K562 (cell line): Measurements from ENCODE around the gene CPSF2. TPM values are rescaled to one million over a fixed set of nuclear protein-coding genes. Genes with fewer than 3 reads are reported as not detected.

ENCODE experiments used
- CHAMP1 ChIP-seq: fragments of 450-650 bp; IDR thresholded peaks from 2 replicates; pipeline ENCODE4 v1.6.1; 2016; ENCODE audit warnings: mild to moderate bottlenecking
- ILF3 ChIP-seq: fragments of 450-650 bp; IDR thresholded peaks from 2 replicates; pipeline ENCODE4 v1.6.1; 2018; ENCODE audit warnings: antibody characterized with exemption, mild to moderate bottlenecking, moderate library complexity, borderline replicate concordance
- NR2C2 ChIP-seq, 2 experiments: fragments of 200-800 bp in 1 of 2; sonication (Bioruptor generic) in 1 of 2; sonication (generic) in 1 of 2; formaldehyde crosslinking in 1 of 2; IDR thresholded peaks; 2 replicates each; pipeline versions ENCODE4 v1.6.1 to v1.8.0; 2016 to 2022; ENCODE audit warnings: mild to moderate bottlenecking in 1 of 2, missing compliant biosample characterization in 1 of 2, missing genetic modification characterization in 1 of 2, missing genetic modification reagents in 1 of 2
- NUFIP1 ChIP-seq: fragments of 450-650 bp; IDR thresholded peaks from 2 replicates; pipeline ENCODE4 v1.6.1; 2018; ENCODE audit not compliant: partially characterized antibody
- PKNOX1 ChIP-seq: fragments of 450-650 bp; IDR thresholded peaks from 2 replicates; pipeline ENCODE4 v1.6.1; 2016
- PTBP1 ChIP-seq: fragments of 200-400 bp; formaldehyde crosslinking; IDR thresholded peaks from 2 replicates; pipeline ENCODE4 v1.6.1; 2017; ENCODE audit warnings: low read depth, low read length
- TAF7 ChIP-seq: fragments of 450-650 bp; IDR thresholded peaks from 2 replicates; pipeline ENCODE4 v1.6.1; 2016; ENCODE audit warnings: missing genetic modification characterization, missing compliant biosample characterization
- YY1 ChIP-seq, 3 experiments: IDR thresholded peaks; 2 replicates each; pipeline ENCODE4 v1.6.1; 2011; ENCODE audit warnings: low read length in 2 of 3, mild to moderate bottlenecking in 2 of 3, moderate library complexity in 2 of 3, borderline replicate concordance in 1 of 3, control low read depth in 1 of 3, low read depth in 1 of 3; ENCODE audit not compliant: insufficient read depth in 3 of 3, insufficient replicate concordance in 2 of 3, control insufficient read depth in 1 of 3, insufficient read length in 1 of 3; ENCODE audit errors: extremely low read depth in 1 of 3
- ZNF584 ChIP-seq: fragments of 200-800 bp; sonication (Bioruptor generic); IDR thresholded peaks from 2 replicates; pipeline ENCODE4 v1.6.1; 2016; ENCODE audit warnings: low read depth, mild to moderate bottlenecking, missing genetic modification characterization, missing compliant biosample characterization
- ZNF586 ChIP-seq: fragments of 450-650 bp; formaldehyde crosslinking; conservative IDR thresholded peaks from 2 replicates; pipeline ENCODE4 v1.4.0; 2020; ENCODE audit warnings: mild to moderate bottlenecking, moderate library complexity
- ZNF766 ChIP-seq: fragments of 200-800 bp; sonication (Bioruptor generic); conservative IDR thresholded peaks from 2 replicates; pipeline ENCODE4 v1.6.1; 2016; ENCODE audit warnings: missing genetic modification characterization, missing compliant biosample characterization
- polyA plus RNA-seq, 8 experiments: library from polyadenylated mRNA; depleted of rRNA in 4 of 8; stranded (reverse) in 5 of 8; unstranded in 3 of 8; fragments of >200 nt; fragmentation: Nextera tagmentation in 2 of 8; fragmentation: Illumina TruSeq in 1 of 8; extraction: Ambion mirVana in 2 of 8; extraction: Trizol in 1 of 8; gene quantifications; 2 replicates each; pipeline versions ENCODE4 v1.2.1 to v1.2.3, GENCODE V29; 2011 to 2014; ENCODE audit warnings: inconsistent platforms in 1 of 8, missing spikeins in 1 of 8
- total RNA-seq, 7 experiments: library from RNA; depleted of rRNA in 6 of 7; stranded (reverse); fragments of >200 nt in 6 of 7; fragmentation: Illumina TruSeq in 2 of 7; extraction: Trizol in 2 of 7; gene quantifications; 2 replicates each; pipeline versions ENCODE4 v1.2.1 to v1.2.3, GENCODE V29; 2011 to 2021; ENCODE audit warnings: low replicate concordance in 1 of 7
- TF ChIP-seq, protein P1 (sequence below), 2 experiments: fragments of 150-350 bp in 1 of 2; IDR thresholded peaks; 2 replicates each; pipeline ENCODE4 v1.6.1; 2012 to 2016; ENCODE audit warnings: low read depth in 2 of 2, low read length in 2 of 2, mild to moderate bottlenecking in 1 of 2, moderate library complexity in 1 of 2
- TF ChIP-seq, protein P2 (sequence below): fragments of 450-650 bp; formaldehyde crosslinking; IDR thresholded peaks from 2 replicates; pipeline ENCODE4 v1.4.0; 2020; ENCODE audit warnings: mild to moderate bottlenecking, moderate library complexity
- TF ChIP-seq, protein P3 (sequence below): fragments of 250-450 bp; sonication (Bioruptor Pico); IDR thresholded peaks from 2 replicates; pipeline ENCODE4 v1.9.0; 2021; ENCODE audit warnings: mild to moderate bottlenecking

Gene CPSF2
- total and polyA plus RNA-seq, 9 of the 15 experiments (the other 6 are each of a cell fraction or from before 2014, with no cell fraction given), result 20.8 to 71.3 (median 49.0) TPM

DNA sequence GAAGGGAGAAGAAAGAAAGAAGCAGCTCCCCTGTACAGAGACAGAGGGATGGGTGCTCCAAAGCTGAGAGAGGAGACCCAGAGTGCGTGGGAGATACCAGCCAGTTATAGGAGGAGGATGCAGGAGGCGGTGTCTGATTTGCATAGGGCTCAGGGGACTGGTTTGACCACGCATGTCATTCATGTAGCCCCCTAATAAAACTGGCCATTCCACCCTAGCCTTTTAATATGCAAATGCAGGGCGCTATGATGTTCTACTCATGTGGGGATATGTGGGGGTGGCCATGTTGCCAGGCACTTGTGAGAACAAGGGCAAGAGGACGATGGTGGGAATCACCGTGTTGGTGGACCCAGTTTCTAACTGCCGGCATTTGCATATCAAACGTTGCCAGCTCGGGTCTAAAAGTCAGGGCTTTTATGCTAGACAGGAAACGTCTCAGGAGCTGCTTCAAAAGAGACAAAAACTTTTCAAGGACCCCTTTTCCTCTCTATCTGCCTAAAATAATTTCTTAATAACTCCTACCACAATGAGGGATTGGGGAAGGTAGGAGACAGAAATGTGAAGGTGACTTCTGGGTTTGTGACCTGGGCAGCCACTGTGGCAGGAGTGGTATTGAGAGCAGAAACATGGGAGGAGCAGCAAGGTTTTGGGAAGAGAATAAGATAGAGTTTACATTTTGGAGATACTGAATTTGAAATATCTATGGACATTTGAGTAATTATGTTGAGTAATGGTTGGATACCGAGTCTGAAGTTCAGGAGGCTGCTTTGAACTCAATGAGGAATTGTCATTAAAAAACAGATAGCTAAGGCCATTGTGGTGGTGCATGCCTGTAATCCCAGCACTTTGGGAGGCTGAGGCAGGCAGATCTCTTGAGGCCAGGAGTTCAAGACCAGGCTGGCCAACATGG is 13.2 kb upstream of the CPSF2 start (continued):
- TF ChIP-seq PTBP1 (no peak), CHAMP1 (no peak), YY1 (IDR thresholded peaks at IDR 0.05; ENCODE audit: borderline replicate concordance in 1 of 3, control insufficient read depth in 1 of 3, extremely low read depth in 1 of 3, insufficient read depth in 3 of 3, insufficient read length in 1 of 3, insufficient replicate concordance in 2 of 3, low read depth in 1 of 3, low read length in 2 of 3) (peak in 1 of 3 experiments; percentile 23), TAF7 (tag) (no peak), ZNF766 (no peak), ILF3 (peak; percentile 69; the same call in 1 of the 2 replicates), ZNF586 (CRISPR knock-in tag) (0 out of 2 replicates have a peak, but pooled peaks have one; percentile 7), PKNOX1 (peak; percentile 91), NR2C2 (CRISPR knock-in tag; IDR thresholded peaks at IDR 0.05) (no peak), NR2C2 (tag; IDR thresholded peaks at IDR 0.05) (no peak), NUFIP1 (no peak), ZNF584 (no peak)
- TF ChIP-seq, protein P1, sequence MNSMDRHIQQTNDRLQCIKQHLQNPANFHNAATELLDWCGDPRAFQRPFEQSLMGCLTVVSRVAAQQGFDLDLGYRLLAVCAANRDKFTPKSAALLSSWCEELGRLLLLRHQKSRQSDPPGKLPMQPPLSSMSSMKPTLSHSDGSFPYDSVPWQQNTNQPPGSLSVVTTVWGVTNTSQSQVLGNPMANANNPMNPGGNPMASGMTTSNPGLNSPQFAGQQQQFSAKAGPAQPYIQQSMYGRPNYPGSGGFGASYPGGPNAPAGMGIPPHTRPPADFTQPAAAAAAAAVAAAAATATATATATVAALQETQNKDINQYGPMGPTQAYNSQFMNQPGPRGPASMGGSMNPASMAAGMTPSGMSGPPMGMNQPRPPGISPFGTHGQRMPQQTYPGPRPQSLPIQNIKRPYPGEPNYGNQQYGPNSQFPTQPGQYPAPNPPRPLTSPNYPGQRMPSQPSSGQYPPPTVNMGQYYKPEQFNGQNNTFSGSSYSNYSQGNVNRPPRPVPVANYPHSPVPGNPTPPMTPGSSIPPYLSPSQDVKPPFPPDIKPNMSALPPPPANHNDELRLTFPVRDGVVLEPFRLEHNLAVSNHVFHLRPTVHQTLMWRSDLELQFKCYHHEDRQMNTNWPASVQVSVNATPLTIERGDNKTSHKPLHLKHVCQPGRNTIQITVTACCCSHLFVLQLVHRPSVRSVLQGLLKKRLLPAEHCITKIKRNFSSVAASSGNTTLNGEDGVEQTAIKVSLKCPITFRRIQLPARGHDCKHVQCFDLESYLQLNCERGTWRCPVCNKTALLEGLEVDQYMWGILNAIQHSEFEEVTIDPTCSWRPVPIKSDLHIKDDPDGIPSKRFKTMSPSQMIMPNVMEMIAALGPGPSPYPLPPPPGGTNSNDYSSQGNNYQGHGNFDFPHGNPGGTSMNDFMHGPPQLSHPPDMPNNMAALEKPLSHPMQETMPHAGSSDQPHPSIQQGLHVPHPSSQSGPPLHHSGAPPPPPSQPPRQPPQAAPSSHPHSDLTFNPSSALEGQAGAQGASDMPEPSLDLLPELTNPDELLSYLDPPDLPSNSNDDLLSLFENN (IDR thresholded peaks at IDR 0.05; ENCODE audit: low read depth in 2 of 2, low read length in 2 of 2), result peak in 1 of 2 experiments; percentile 74; a peak in 1 of 4 replicates
- TF ChIP-seq, protein P2, sequence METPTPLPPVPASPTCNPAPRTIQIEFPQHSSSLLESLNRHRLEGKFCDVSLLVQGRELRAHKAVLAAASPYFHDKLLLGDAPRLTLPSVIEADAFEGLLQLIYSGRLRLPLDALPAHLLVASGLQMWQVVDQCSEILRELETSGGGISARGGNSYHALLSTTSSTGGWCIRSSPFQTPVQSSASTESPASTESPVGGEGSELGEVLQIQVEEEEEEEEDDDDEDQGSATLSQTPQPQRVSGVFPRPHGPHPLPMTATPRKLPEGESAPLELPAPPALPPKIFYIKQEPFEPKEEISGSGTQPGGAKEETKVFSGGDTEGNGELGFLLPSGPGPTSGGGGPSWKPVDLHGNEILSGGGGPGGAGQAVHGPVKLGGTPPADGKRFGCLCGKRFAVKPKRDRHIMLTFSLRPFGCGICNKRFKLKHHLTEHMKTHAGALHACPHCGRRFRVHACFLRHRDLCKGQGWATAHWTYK (CRISPR knock-in tag), result 0 out of 2 replicates have a peak, but pooled peaks have one; percentile 34
- TF ChIP-seq, protein P3, sequence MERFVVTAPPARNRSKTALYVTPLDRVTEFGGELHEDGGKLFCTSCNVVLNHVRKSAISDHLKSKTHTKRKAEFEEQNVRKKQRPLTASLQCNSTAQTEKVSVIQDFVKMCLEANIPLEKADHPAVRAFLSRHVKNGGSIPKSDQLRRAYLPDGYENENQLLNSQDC (CRISPR knock-in tag), result peak; percentile 59; the same call in 1 of the 2 replicates
